ENCODE data around the gene FAM53B.
"Not testable (repeated sequence)": the region's sequence is repeated elsewhere in the genome, so short reads cannot be mapped to it uniquely, and the experiment has no call there.

FAM53B gene

DNA sequence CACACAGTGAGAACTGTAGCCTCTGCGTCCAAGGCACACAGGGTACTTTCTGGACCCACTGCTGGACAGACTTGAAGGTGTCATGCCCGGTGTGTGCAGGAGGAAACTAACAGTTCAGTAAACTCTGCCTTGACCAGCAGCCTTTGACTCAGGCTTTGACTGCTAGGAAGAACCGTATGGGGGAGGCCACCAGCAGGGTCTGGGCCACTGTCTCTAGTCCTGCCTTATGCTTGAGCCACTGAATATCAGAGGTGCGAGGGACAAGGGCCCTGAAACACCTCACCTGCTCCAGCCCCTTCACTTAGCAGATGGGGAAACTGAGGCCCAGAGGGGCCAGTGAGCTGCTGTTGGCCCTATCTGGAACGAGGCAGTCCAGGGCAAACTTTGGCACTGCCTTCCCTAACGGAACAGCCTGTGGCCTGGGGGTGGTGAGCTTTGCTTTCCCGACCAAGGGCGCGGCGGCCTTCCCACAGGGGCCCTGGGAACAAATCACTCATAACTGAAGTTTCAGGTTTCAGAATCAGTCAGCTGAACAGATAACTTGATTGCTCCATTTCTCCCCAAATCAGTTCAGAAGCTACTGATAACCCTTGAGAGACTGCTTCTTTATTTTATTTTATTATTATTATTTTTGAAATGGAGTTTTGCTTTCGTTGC, 130.0 kb downstream of the FAM53B start:
- H3K27me3 ChIP-seq, result no peaks in the 10 kb centered on the region

DNA sequence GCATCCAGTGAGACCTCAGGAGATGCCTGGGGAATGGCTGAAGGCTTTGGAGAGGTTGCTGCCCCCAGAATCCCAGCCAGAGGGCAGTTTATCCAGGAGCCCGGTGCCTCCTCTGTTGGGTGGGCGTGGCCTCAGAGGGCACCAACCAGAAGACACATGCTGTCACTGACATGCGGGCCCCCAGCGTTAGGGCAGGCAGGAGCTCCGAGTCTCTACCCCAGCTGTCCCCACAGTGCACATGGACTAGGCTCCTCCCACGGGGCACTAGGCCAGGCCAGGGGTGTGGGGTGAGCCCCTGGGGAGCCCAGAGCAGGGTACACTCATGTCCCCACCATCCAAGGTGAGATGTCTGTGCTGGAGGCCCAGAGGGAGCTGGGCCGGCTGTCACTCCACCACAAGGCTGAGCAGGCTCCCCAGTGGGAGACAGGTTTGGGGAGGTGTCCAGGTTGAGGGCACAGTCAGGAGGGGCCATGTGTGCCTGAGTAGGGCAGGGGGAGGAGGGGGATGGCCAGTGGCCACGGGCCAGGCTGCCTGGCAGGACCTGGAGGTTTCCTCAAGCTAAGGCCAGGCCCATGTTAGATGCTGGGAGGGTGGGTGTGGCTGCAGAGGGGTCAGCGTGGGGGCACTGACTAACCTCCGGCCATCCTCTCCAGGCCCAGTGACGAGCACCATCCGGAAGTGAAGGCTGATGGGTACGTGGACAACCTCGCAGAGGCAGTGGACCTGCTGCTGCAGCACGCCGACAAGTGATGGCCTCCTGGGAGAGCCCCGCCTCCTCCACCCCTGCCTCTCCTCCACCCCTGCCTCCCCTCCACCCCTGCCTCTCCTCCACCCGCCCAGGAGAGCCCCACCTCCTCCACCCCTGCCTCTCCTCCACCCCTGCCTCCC, 131.3 kb downstream of the FAM53B start:
- Histone ChIP-seq H4K20me1 (peaks cover 73% of the 10 kb centered on the region), H3K4me1 (peaks cover 90% of the 10 kb centered on the region), H3K4me3 (no peak overlapping the region), H3K9me3 (no peaks in the 10 kb centered on the region), H3K36me3 (no peaks in the 10 kb centered on the region), H3K4me2 (peak overlapping the region; percentile 96), H3K27ac (peak overlapping the region; percentile 62; the same call in 1 of the 2 replicates), H3K27me3 (no peaks in the 10 kb centered on the region), H3K9ac (no peak overlapping the region)
- TF ChIP-seq Cebpa-rat (IDR thresholded peaks at IDR 0.05), result no peak

More for the DNA sequence above, 130.0 kb downstream of the FAM53B start:
- Histone ChIP-seq H3K4me1 (peaks cover 91% of the 10 kb centered on the region), H3K9ac (peak overlapping the region; percentile 55), H3K4me3 (no peak overlapping the region), H3K27ac (peak overlapping the region; percentile 58), H4K20me1 (peaks cover 78% of the 10 kb centered on the region), H3K4me2 (peak overlapping the region; percentile 96), H3K9me3 (no peaks in the 10 kb centered on the region), H3K36me3 (no peaks in the 10 kb centered on the region)
- TF ChIP-seq Cebpa-rat (IDR thresholded peaks at IDR 0.05), result no peak

DNA sequence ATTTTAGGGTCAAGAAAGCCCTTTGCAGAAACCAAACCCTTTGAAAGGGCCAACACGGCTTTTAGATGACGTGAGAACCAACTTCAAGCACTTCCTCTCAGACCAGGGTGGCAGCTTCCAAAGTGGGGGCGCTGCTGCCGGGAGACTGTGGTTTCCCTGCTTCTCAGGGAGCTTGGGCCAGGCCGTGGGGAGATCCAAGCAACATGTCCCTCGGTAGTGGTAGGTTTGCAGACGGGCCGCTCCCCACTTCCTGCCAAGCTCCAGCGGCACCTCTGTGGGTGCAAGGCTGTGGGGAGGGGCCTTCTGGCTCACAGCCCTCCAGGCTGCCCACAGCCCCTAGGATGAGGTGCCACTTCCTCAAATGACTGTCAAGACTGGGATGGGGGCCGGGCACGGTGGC, 132.4 kb downstream of the FAM53B start:
- Histone ChIP-seq H3K27me3 (0 out of 2 replicates have a peak, but pooled peaks cover 4% of the 10 kb centered on the region), H3K36me3 (no peaks in the 10 kb centered on the region), H3K4me2 (peak overlapping the region; percentile 96), H3K9ac (peak overlapping the region; percentile 47), H3K9me3 (no peaks in the 10 kb centered on the region), H3K4me3 (peak overlapping the region; percentile 20; the same call in 1 of the 2 replicates), H3K4me1 (peaks cover 90% of the 10 kb centered on the region), H3K27ac (peak overlapping the region; percentile 62), H4K20me1 (peaks cover 66% of the 10 kb centered on the region)
- TF ChIP-seq Cebpa-rat (IDR thresholded peaks at IDR 0.05), result no peak

DNA sequence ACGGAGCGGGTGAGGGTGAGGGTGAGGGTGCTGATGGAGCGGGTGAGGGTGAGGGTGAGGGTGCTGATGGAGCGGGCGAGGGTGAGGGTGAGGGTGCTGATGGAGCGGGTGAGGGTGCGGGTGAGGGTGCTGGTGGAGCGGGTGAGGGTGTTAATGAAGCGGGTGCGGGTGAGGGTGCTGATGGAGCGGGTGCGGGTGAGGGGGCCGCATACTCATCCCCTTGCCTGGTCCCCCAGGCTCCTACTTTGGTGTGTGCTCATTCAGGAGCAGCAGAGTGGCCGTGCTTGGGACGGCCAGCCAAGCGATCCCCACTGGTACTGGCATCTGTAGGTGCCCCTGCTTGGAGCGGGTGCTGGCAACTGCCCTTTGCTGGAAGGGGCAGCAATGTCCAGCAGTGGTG, 133.3 kb downstream of the FAM53B start:
- H3K4me2 ChIP-seq, result peak overlapping the region; percentile 96
- peak overlapping the region; percentile 47; the same call in 1 of the 2 replicates for H3K9ac ChIP-seq
- peaks cover 90% of the 10 kb centered on the region for H3K4me1 ChIP-seq
- not testable (repeated sequence) for H3K4me3 ChIP-seq, H3K36me3 ChIP-seq, H3K27me3 ChIP-seq, H3K9me3 ChIP-seq
- H4K20me1 ChIP-seq, result peaks cover 64% of the 10 kb centered on the region
- H3K27ac ChIP-seq, result peak overlapping the region; percentile 62

DNA sequence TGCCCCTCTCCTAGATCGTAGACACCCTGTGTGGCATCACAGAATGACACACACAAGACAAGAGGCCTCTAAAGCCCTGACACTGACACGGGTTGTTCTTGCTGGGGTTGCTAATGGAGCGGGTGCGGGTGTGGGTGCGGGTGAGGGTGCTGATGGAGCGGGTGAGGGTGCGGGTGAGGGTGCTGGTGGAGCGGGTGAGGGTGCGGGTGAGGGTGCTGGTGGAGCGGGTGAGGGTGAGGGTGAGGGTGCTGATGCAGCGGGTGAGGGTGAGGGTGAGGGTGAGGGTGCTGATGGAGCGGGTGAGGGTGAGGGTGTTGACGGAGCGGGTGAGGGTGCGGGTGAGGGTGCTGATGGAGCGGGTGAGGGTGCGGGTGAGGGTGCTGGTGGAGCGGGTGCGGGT, 134.0 kb downstream of the FAM53B start:
- H3K4me3 ChIP-seq, H3K27ac ChIP-seq, H3K9ac ChIP-seq, H3K36me3 ChIP-seq, H3K9me3 ChIP-seq, H3K27me3 ChIP-seq, H3K4me2 ChIP-seq: not testable (repeated sequence)
- H4K20me1 ChIP-seq, result peaks cover 61% of the 10 kb centered on the region
- peaks cover 90% of the 10 kb centered on the region for H3K4me1 ChIP-seq

DNA sequence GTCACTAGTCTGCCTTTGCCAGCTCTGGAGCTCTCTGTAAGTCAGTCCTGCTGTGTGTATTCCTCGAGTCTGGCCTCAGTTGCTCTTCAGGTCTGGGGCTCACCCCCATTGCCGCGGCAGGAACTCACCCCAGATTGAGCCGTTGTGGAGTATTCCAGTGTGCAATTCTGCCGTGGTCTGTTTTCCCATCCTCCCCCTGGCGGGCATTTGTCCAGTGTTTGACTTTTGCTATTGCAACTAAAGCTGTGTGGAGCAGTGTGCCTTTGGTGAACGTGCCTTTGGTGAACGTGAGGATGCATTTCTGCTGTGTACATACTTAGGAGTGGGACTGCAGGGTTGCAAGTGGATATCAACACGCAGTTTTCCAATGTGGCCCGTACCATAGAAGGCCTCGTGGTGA, 134.5 kb downstream of the FAM53B start:
- Histone ChIP-seq H3K27me3 (0 out of 2 replicates have a peak, but pooled peaks cover 4% of the 10 kb centered on the region), H3K4me3 (no peak overlapping the region), H3K4me1 (peaks cover 90% of the 10 kb centered on the region), H3K9ac (no peak overlapping the region), H3K36me3 (no peaks in the 10 kb centered on the region), H3K9me3 (no peaks in the 10 kb centered on the region), H3K4me2 (no peak overlapping the region), H4K20me1 (peaks cover 57% of the 10 kb centered on the region), H3K27ac (no peak overlapping the region)
- no peak for TF ChIP-seq Cebpa-rat (IDR thresholded peaks at IDR 0.05)

DNA sequence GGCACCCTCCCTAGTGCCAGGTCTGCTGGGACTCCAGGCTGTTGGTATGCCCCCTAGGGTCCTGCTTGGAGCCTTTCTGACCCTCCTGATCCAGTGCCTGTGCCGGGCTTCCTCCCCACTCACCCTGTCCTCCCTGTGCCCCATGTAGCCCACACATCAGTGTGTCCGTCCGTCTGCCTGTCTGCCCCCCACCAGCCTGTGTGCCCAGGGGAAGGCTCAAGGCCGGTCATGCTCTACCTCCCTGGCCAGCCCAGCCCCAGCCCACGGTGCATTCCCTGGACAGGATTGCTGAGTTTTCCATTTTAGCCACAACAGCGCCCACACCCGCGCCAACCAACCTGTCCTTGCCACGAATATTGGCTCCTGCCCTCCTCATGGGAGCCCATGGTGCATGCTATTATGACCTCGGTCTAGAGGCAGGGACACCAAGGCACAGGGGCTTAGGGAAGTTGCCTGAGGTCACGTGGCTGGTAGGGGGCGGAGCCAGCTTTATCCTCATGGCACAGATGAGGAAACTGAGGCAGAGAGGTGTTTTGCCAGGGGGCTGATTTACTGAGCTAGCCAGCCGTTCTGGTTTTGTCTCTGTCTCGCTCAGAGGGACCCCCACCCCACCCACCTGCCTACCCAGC, 136.0 kb downstream of the FAM53B start:
- Histone ChIP-seq H3K9me3 (no peaks in the 10 kb centered on the region), H3K4me2 (peak overlapping the region; percentile 92), H3K9ac (no peak overlapping the region), H3K36me3 (no peaks in the 10 kb centered on the region), H3K27me3 (0 out of 2 replicates have a peak, but pooled peaks cover 4% of the 10 kb centered on the region), H3K4me1 (peaks cover 90% of the 10 kb centered on the region), H3K4me3 (no peak overlapping the region), H4K20me1 (peaks cover 49% of the 10 kb centered on the region), H3K27ac (peak overlapping the region; percentile 30; the same call in 1 of the 2 replicates)
- no peak for TF ChIP-seq Cebpa-rat (IDR thresholded peaks at IDR 0.05)

DNA sequence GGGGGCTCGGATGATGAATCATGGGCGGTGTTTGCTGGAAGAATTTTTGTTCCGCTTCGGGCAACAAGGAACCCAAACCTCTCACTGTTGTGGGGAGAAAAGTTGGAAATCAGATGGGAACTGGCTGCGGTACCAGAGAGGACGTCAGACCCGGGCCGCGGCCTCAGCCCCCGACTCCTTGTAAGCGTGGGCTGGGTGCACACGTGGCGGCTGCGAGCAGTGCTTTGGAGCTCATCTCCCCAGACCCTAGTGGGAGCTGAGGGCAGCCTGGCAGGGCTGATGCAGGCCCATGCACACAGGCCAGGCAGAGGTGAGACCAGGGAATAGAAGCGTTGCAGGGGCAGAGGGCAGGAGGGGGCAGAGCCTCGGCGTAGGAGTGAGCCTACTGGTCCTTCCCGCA, 136.5 kb downstream of the FAM53B start:
- no peaks in the 10 kb centered on the region for H3K9me3 ChIP-seq
- H3K27ac ChIP-seq, result peak overlapping the region; percentile 30; the same call in 1 of the 2 replicates
- no peaks in the 10 kb centered on the region for H3K36me3 ChIP-seq
- H3K9ac ChIP-seq, result no peak overlapping the region
- no peak overlapping the region for H3K4me3 ChIP-seq
- H3K27me3 ChIP-seq, result 0 out of 2 replicates have a peak, but pooled peaks cover 4% of the 10 kb centered on the region
- peak overlapping the region; percentile 92 for H3K4me2 ChIP-seq
- TF ChIP-seq Cebpa-rat (IDR thresholded peaks at IDR 0.05), result no peak
- peaks cover 44% of the 10 kb centered on the region for H4K20me1 ChIP-seq
- peaks cover 90% of the 10 kb centered on the region for H3K4me1 ChIP-seq

DNA sequence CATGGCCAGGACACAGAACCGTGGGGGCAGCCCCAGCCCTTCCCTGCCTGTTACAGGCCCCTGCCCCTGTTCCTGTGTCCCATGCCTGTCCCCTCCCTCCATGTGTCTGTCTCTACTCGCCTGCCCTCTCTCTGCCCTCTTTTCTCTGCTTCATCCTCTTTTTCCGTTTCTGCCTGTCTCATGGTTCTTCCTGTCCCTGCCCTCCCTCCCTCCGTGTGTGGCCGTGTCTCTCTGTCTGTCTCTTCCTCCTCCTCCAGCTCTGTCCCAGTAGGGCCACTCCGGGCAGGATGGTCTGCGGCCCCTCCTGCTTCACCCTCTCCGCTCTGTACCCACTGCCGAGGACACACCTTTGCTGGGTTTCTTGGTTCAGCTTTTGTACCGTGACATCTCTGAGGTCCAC, 137.4 kb downstream of the FAM53B start:
- Histone ChIP-seq H3K4me1 (peaks cover 90% of the 10 kb centered on the region), H4K20me1 (peaks cover 36% of the 10 kb centered on the region), H3K4me2 (peak overlapping the region; percentile 92)

More for the DNA sequence above, 137.4 kb downstream of the FAM53B start:
- Histone ChIP-seq H3K27me3 (0 out of 2 replicates have a peak, but pooled peaks cover 4% of the 10 kb centered on the region), H3K9ac (peak overlapping the region; percentile 58), H3K4me3 (peak overlapping the region; percentile 48), H3K36me3 (no peaks in the 10 kb centered on the region), H3K27ac (peak overlapping the region; percentile 80), H3K9me3 (no peaks in the 10 kb centered on the region)
- TF ChIP-seq Cebpa-rat (IDR thresholded peaks at IDR 0.05), result no peak
